GM10266 (cell line): ENCODE data around the gene SRM.
"Not testable (repeated sequence)": the region's sequence is repeated elsewhere in the genome, so short reads cannot be mapped to it uniquely, and the experiment has no call there.

Experiments used
- DNase-seq: peaks from one replicate; pipeline ENCODE4 v3.0.0; 2012; ENCODE audit errors: extremely low spot score
- CTCF ChIP-seq: IDR thresholded peaks from 2 replicates; pipeline ENCODE4 v1.5.1; 2012; ENCODE audit warnings: mild to moderate bottlenecking, low read depth; ENCODE audit not compliant: control insufficient read depth, insufficient read depth; ENCODE audit errors: missing control alignments

The SRM gene

GRCh38 chr1:11019971-11020370, 39.8 kb downstream of the SRM start:
- TF ChIP-seq CTCF = no peak

GRCh38 chr1:11019358-11019757, 40.5 kb downstream of the SRM start:
- DNase-seq = not testable (repeated sequence)

More at GRCh38 chr1:11019971-11020370, 39.8 kb downstream of the SRM start:
- no peak for DNase-seq

GRCh38 chr1:11013160-11013531, 46.7 kb downstream of the SRM start:
- TF ChIP-seq CTCF = no peak
- no peak for DNase-seq

GRCh38 chr1:11012260-11013159, 47.3 kb downstream of the SRM start, which contains the start of gene TARDBP:
Gene TARDBP (plus strand): TSS chr1:11012654. CDS start chr1:11013728, 1,074 bp downstream.
- DNase-seq = peak; percentile 96
- TF ChIP-seq CTCF = no peak
